ENCODE measurements around the gene C10orf62. TPM values are rescaled to one million over a fixed set of nuclear protein-coding genes. Genes with fewer than 3 reads are reported as not detected.

C10orf62 gene
- total and polyA plus RNA-seq, 2 experiments from 2014 or later: not detected

DNA sequence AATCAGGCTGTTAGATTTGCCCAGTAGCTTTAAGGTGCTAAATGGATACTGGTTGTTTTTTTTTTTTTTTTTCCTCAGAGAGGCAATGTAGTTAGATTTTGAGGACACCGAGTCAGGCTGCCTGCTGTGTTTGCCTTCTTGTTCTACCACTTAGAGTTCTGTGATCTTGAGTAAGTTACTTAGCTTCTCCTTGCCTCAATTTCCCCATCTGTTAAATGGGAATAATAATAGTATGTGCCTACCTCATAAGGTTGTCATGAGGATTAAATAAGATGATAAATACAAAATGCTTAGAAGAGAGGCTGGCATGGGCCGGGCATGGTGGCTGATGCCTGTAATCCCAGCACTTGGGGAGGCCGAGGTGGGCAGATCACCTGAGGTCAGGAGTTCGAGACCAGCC, 29.2 kb downstream of the C10orf62 start:
- no peaks in the 10 kb centered on the region for H3K9me2 ChIP-seq (ENCODE audit: insufficient read depth)
- H3F3A ChIP-seq (replicated peaks; ENCODE audit: low read depth): no peaks in the 10 kb centered on the region
- no peak overlapping the region for H3K4me2 ChIP-seq
- Mint-ChIP-seq H3K36me3 (ENCODE audit: low read depth) (no peaks in the 10 kb centered on the region), H3K9me3 (no peaks in the 10 kb centered on the region), H3K27me3 (ENCODE audit: insufficient read depth, low read depth, poor library complexity) (peaks cover 2% of the 10 kb centered on the region), H3K4me1 (no peaks in the 10 kb centered on the region), H3K27ac (no peak overlapping the region), H3K4me3 (no peak overlapping the region)
- peaks cover 3% of the 10 kb centered on the region for H4K20me1 ChIP-seq (replicated peaks; ENCODE audit: insufficient read depth)
- TF ChIP-seq, protein P1, sequence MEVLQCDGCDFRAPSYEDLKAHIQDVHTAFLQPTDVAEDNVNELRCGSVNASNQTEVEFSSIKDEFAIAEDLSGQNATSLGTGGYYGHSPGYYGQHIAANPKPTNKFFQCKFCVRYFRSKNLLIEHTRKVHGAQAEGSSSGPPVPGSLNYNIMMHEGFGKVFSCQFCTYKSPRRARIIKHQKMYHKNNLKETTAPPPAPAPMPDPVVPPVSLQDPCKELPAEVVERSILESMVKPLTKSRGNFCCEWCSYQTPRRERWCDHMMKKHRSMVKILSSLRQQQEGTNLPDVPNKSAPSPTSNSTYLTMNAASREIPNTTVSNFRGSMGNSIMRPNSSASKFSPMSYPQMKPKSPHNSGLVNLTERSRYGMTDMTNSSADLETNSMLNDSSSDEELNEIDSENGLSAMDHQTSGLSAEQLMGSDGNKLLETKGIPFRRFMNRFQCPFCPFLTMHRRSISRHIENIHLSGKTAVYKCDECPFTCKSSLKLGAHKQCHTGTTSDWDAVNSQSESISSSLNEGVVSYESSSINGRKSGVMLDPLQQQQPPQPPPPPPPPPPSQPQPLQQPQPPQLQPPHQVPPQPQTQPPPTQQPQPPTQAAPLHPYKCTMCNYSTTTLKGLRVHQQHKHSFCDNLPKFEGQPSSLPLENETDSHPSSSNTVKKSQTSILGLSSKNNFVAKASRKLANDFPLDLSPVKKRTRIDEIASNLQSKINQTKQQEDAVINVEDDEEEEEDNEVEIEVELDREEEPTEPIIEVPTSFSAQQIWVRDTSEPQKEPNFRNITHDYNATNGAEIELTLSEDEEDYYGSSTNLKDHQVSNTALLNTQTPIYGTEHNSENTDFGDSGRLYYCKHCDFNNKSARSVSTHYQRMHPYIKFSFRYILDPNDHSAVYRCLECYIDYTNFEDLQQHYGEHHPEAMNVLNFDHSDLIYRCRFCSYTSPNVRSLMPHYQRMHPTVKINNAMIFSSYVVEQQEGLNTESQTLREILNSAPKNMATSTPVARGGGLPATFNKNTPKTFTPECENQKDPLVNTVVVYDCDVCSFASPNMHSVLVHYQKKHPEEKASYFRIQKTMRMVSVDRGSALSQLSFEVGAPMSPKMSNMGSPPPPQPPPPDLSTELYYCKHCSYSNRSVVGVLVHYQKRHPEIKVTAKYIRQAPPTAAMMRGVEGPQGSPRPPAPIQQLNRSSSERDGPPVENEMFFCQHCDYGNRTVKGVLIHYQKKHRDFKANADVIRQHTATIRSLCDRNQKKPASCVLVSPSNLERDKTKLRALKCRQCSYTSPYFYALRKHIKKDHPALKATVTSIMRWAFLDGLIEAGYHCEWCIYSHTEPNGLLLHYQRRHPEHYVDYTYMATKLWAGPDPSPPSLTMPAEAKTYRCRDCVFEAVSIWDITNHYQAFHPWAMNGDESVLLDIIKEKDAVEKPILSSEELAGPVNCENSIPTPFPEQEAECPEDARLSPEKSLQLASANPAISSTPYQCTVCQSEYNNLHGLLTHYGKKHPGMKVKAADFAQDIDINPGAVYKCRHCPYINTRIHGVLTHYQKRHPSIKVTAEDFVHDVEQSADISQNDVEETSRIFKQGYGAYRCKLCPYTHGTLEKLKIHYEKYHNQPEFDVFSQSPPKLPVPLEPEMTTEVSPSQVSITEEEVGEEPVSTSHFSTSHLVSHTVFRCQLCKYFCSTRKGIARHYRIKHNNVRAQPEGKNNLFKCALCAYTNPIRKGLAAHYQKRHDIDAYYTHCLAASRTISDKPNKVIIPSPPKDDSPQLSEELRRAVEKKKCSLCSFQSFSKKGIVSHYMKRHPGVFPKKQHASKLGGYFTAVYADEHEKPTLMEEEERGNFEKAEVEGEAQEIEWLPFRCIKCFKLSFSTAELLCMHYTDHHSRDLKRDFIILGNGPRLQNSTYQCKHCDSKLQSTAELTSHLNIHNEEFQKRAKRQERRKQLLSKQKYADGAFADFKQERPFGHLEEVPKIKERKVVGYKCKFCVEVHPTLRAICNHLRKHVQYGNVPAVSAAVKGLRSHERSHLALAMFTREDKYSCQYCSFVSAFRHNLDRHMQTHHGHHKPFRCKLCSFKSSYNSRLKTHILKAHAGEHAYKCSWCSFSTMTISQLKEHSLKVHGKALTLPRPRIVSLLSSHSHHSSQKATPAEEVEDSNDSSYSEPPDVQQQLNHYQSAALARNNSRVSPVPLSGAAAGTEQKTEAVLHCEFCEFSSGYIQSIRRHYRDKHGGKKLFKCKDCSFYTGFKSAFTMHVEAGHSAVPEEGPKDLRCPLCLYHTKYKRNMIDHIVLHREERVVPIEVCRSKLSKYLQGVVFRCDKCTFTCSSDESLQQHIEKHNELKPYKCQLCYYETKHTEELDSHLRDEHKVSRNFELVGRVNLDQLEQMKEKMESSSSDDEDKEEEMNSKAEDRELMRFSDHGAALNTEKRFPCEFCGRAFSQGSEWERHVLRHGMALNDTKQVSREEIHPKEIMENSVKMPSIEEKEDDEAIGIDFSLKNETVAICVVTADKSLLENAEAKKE (CRISPR knock-in tag; IDR thresholded peaks at IDR 0.05): no peak
- TF ChIP-seq, protein P2, sequence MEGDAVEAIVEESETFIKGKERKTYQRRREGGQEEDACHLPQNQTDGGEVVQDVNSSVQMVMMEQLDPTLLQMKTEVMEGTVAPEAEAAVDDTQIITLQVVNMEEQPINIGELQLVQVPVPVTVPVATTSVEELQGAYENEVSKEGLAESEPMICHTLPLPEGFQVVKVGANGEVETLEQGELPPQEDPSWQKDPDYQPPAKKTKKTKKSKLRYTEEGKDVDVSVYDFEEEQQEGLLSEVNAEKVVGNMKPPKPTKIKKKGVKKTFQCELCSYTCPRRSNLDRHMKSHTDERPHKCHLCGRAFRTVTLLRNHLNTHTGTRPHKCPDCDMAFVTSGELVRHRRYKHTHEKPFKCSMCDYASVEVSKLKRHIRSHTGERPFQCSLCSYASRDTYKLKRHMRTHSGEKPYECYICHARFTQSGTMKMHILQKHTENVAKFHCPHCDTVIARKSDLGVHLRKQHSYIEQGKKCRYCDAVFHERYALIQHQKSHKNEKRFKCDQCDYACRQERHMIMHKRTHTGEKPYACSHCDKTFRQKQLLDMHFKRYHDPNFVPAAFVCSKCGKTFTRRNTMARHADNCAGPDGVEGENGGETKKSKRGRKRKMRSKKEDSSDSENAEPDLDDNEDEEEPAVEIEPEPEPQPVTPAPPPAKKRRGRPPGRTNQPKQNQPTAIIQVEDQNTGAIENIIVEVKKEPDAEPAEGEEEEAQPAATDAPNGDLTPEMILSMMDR (conservative IDR thresholded peaks at IDR 0.05; ENCODE audit: low read depth in 2 of 2): no peak
- TF ChIP-seq POLR2AphosphoS5 (IDR thresholded peaks at IDR 0.05; ENCODE audit: low read depth) (no peak), JUNB (IDR thresholded peaks at IDR 0.05; ENCODE audit: unreplicated experiment) (no peak), ZNF114 (CRISPR knock-in tag; IDR thresholded peaks at IDR 0.05) (no peak), EZH2 (IDR thresholded peaks at IDR 0.05; ENCODE audit: low read depth, unreplicated experiment) (no peak), CREB1 (CRISPR knock-in tag; IDR thresholded peaks at IDR 0.05; ENCODE audit: low read depth) (no peak)
- TF ChIP-seq, protein P3, sequence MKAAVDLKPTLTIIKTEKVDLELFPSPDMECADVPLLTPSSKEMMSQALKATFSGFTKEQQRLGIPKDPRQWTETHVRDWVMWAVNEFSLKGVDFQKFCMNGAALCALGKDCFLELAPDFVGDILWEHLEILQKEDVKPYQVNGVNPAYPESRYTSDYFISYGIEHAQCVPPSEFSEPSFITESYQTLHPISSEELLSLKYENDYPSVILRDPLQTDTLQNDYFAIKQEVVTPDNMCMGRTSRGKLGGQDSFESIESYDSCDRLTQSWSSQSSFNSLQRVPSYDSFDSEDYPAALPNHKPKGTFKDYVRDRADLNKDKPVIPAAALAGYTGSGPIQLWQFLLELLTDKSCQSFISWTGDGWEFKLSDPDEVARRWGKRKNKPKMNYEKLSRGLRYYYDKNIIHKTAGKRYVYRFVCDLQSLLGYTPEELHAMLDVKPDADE (IDR thresholded peaks at IDR 0.05): no peak
- DNase-seq (ENCODE audit: low spot score) (no peak), ATAC-seq (no peak)
- H3K27me3 ChIP-seq (ENCODE audit: insufficient read depth): no peaks in the 10 kb centered on the region
- 0 out of 2 replicates have a peak overlapping the region, but pooled peaks have one; percentile 19 for H3K27ac ChIP-seq (ENCODE audit: low read depth)
- no peaks in the 10 kb centered on the region for H3K36me3 ChIP-seq (ENCODE audit: insufficient read depth)
- H2AFZ ChIP-seq: no peak overlapping the region
- H3K4me3 ChIP-seq: no peak overlapping the region
- H3K4me1 ChIP-seq (ENCODE audit: insufficient read depth): no peaks in the 10 kb centered on the region
- no peaks in the 10 kb centered on the region for H3K79me2 ChIP-seq (replicated peaks; ENCODE audit: insufficient read depth)
